Rectal smooth muscle tissue (tissue), 1 donor: ENCODE measurements around the gene REG1B.
"Not testable (repeated sequence)": the region's sequence is repeated elsewhere in the genome, so short reads cannot be mapped to it uniquely, and the experiment has no call there.

Experiments
- H3K27ac ChIP-seq: one replicate; pipeline ENCODE4 v1.7.0; 2013; ENCODE audit warnings: low read depth, low read length, inconsistent platforms
- H3K27me3 ChIP-seq: one replicate; pipeline ENCODE4 v1.7.0; 2013; ENCODE audit warnings: low read length; ENCODE audit not compliant: control insufficient read depth, insufficient read depth
- H3K36me3 ChIP-seq: one replicate; pipeline ENCODE4 v1.7.0; 2013; ENCODE audit warnings: low read length; ENCODE audit not compliant: control insufficient read depth, insufficient read depth
- H3K4me1 ChIP-seq: one replicate; pipeline ENCODE4 v1.7.0; 2013; ENCODE audit warnings: low read length; ENCODE audit not compliant: control insufficient read depth, insufficient read depth
- H3K4me3 ChIP-seq: one replicate; pipeline ENCODE4 v1.7.0; 2013; ENCODE audit warnings: low read length
- H3K9ac ChIP-seq: one replicate; pipeline ENCODE4 v1.7.0; 2013; ENCODE audit warnings: low read length

Gene REG1B

GRCh38 chr2:79071078-79071477 is 16.7 kb downstream of the REG1B start:
- no peaks in the 10 kb centered on the region for H3K4me1 ChIP-seq
- no peaks in the 10 kb centered on the region for H3K27me3 ChIP-seq
- no peak overlapping the region for H3K4me3 ChIP-seq
- no peaks in the 10 kb centered on the region for H3K36me3 ChIP-seq
- H3K9ac ChIP-seq, result no peak overlapping the region
- no peak overlapping the region for H3K27ac ChIP-seq

GRCh38 chr2:79065201-79065600 is 22.6 kb downstream of the REG1B start:
- H3K27ac ChIP-seq, result no peak overlapping the region

GRCh38 chr2:79054769-79055168 is 33.0 kb downstream of the REG1B start:
- not testable (repeated sequence) for H3K9ac ChIP-seq, H3K4me3 ChIP-seq, H3K36me3 ChIP-seq, H3K4me1 ChIP-seq, H3K27ac ChIP-seq, H3K27me3 ChIP-seq

More at GRCh38 chr2:79065201-79065600, 22.6 kb downstream of the REG1B start:
- Histone ChIP-seq H3K36me3 (no peaks in the 10 kb centered on the region), H3K4me1 (no peaks in the 10 kb centered on the region), H3K9ac (no peak overlapping the region), H3K4me3 (no peak overlapping the region), H3K27me3 (no peaks in the 10 kb centered on the region)

- H3K4me3 ChIP-seq, result not testable (repeated sequence)
Observed at GRCh38 chr2:79053486-79053885, 34.3 kb downstream of the REG1B start.

GRCh38 chr2:79041032-79041448 is 46.8 kb downstream of the REG1B start:
- Histone ChIP-seq H3K4me3 (no peak overlapping the region), H3K27me3 (no peaks in the 10 kb centered on the region), H3K4me1 (no peaks in the 10 kb centered on the region), H3K9ac (no peak overlapping the region), H3K27ac (no peak overlapping the region), H3K36me3 (no peaks in the 10 kb centered on the region)

More at GRCh38 chr2:79053486-79053885, 34.3 kb downstream of the REG1B start:
- not testable (repeated sequence) for H3K27ac ChIP-seq, H3K9ac ChIP-seq, H3K27me3 ChIP-seq, H3K4me1 ChIP-seq, H3K36me3 ChIP-seq

- Histone ChIP-seq H3K27ac (no peak overlapping the region), H3K27me3 (no peaks in the 10 kb centered on the region), H3K36me3 (no peaks in the 10 kb centered on the region), H3K4me1 (no peaks in the 10 kb centered on the region), H3K9ac (no peak overlapping the region), H3K4me3 (no peak overlapping the region)
Observed at GRCh38 chr2:79039944-79040343, 47.8 kb downstream of the REG1B start.
